HG02870 (cell line): ENCODE results near the gene WWP2.
"Not testable (repeated sequence)": the region's sequence is repeated elsewhere in the genome, so short reads cannot be mapped to it uniquely, and the experiment has no call there.

Source experiments
- ATAC-seq: cut with Tn5 transposase; IDR thresholded peaks from one replicate; pipeline ENCODE4 v1.9.1; 2021; ENCODE audit warnings: mild to moderate bottlenecking, moderate library complexity; ENCODE audit not compliant: unreplicated experiment

WWP2 gene

DNA sequence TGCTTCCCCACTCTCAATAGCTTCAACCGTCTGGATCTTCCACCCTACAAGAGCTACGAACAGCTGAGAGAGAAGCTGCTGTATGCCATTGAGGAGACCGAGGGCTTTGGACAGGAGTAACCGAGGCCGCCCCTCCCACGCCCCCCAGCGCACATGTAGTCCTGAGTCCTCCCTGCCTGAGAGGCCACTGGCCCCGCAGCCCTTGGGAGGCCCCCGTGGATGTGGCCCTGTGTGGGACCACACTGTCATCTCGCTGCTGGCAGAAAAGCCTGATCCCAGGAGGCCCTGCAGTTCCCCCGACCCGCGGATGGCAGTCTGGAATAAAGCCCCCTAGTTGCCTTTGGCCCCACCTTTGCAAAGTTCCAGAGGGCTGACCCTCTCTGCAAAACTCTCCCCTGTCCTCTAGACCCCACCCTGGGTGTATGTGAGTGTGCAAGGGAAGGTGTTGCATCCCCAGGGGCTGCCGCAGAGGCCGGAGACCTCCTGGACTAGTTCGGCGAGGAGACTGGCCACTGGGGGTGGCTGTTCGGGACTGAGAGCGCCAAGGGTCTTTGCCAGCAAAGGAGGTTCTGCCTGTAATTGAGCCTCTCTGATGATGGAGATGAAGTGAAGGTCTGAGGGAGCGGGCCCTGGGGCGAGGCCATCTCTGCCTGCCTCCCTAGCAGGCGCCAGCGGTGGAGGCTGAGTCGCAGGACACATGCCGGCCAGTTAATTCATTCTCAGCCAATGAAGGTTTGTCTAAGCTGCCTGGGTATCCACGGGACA is 177.9 kb downstream of the WWP2 start:
- ATAC-seq, result no peak

DNA sequence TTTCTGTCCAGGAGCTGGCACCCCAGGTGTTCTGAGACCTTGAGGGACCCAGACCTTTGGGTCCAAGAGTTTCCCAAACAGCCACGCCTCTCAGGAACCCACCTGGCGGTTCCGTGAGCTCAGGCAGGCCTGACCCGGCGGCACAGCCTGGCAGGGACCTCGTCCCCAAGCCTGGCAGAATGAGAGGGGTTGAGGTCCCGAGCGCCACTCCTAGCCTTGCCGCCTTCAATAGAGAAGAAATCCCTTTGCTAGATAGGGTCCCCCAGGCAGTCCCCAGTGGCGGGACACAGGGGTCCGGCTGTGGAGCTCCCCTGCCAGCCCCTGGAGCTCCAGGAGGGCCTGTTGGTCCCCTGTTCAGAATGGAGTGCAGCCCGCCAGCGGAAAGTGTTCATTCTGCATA is 178.5 kb downstream of the WWP2 start:
- no peak for ATAC-seq

DNA sequence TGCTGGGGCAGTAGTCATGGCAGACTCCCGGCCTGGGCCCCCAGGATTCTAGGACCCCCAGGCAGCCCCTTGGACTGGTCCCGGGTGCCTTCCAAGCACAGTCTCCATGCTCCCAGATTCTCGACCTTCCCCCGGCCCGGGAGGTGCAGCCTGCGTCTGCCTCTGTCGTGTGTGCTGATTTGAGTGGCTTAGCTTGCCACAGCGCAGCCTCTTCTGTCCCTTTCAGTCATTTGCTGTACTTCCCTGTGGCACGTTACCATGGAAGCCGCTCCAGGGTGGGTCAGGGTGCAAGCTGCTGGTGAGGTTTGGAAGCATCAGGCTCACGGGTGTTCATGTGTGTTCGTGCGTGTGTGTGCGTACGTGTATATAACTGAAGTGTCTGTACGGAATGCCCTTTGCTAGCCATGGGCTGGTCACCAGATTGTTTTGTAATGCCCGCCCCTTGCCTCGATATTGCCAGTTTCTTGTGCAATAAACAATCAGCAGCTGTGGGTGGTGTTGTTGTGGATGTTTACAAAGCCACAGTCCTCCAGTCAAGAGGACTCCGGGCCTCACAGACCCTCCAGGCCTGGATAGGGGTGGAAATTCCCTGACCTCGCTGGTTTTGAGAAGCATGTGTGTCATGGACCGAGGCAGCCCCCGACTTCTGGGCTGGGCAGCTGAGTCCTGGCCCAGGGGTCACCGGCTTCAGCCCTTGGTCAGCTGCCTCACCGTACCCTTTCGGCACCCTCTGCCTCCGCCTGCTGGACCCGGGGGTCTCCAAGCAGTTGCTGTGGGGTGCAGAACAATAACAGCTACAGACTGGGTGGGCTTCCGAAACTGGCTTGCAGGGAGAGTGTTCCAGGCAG is 179.3 kb downstream of the WWP2 start:
- no peak for ATAC-seq

DNA sequence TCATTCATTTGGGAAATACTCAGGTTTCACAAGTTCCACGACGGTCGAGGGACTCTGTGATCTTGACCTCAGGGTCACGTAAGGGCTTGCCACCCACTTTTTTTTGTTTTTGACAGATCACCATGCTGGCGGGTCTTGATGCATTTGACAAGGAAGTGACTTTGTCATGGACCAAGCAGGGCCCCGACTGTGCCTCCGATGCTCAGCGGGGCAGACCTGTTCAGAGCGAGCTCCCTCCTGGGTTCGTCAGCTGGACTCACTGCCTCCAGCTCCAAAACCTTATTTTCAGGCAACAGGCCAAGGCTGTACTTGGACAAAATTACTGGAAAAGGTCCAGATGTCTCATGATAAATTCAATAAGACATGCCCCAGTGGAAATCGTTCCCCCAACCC is 180.0 kb downstream of the WWP2 start:
- no peak for ATAC-seq

DNA sequence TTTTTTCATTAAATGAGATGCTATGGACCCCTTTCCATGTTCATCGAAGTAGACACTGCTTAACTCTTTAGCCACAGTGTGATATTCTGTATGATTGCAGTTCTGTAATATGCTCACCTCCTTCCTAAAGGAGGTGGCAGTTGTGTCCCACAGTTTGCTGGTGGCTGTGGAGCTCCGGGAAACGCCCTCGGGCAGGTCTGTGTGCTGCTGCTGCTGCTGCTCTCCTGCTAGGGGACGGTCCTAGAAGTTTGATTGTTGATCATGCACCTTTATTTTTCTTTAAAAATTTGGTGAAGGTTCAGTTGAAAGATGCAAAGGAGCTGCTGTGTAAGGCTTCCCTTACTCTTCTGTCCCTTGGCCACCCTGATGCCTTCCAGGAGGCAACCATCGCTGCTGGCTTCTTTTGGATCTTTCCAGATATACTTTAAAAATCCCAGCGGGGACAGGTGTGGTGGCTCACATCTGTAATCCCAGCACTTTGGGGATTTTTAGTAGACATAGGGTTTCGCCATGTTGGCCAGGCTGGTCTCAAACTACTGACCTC is 180.6 kb downstream of the WWP2 start:
- no peak for ATAC-seq

DNA sequence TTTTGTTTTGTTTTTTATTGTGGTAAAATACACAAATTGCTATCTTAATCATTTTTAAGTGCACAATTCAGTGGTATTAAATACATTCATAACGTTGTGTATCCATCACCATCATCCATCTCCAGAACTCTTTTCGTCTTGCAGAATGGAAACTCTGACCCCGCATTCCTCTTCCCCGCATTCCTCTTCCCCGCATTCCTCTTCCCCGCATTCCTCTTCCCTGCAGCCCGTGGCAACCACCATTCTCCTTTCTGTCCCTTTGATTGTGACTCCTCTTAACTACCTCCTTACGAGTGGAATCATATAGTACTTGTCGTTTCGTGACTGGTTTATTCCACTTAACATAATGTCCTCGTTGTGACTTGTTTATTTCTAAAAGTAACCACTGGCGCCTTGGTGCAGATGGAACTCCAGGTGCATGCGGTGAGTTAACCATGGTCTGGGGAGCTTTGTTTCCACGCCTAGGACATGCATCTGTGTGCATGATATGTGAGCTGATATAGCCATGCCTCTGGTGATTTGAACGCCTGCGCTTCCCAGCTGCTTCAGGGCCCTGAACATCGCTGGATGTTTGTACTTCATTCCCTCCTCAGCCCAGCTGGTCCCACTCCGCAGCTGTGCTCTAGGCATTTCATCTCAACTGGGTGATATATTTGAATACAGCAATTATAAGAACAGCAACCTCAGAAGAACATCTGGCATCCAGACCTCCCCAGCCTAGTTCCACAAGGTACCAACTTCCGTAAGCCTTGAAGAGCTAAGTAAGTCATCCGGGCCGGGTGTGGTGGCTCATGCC is 181.3 kb downstream of the WWP2 start:
- not testable (repeated sequence) for ATAC-seq

DNA sequence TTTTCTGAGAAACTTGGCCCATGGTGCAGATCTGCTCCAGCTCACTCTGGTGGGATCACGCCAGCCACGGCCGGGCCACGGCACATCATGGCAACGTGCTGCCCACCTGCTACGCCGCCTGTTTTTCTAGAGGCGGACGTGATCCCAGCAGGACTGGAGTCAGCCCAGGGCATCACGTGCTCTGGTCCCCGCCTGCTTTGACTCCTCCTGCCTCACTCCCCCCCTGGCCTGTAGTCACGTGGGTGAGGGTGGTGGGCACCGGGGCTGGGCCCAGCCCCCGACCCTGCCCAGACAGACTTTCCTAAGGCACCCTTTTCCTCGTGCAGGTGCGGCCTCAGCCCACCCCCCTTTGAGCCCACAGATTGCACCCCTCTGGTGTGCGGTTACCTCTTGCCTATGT is 188.3 kb downstream of the WWP2 start:
- not testable (repeated sequence) for ATAC-seq

DNA sequence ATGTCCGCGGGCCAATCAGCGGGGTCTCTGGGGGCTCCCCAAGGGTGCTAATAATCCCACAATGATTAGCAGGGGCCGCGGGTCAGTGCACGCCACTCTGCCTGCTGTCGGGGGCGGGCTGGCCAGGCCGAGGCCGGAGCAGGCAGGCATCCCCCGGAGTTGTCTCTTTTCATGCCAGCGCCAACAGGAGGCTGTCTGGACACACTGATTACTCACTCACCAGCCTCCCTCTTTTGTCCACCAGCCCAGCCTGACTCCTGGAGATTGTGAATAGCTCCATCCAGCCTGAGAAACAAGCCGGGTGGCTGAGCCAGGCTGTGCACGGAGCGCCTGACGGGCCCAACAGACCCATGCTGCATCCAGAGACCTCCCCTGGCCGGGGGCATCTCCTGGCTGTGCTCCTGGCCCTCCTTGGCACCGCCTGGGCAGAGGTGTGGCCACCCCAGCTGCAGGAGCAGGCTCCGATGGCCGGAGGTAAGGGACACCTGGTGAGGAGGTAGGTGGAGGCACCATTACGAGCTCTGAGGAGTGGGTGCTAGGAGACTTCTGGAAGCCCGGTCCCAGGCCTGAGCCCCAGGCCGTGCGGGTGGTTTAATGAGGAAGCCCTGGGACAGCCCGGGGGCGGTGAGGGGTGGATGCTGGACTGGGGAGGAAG is 189.0 kb downstream of the WWP2 start, which contains the start of gene CLEC18A:
Gene CLEC18A (plus strand): TSS at position 318 of the 655 bp plus-strand sequence. CDS start 33 bp downstream, at position 351.
- ATAC-seq, result not testable (repeated sequence)

DNA sequence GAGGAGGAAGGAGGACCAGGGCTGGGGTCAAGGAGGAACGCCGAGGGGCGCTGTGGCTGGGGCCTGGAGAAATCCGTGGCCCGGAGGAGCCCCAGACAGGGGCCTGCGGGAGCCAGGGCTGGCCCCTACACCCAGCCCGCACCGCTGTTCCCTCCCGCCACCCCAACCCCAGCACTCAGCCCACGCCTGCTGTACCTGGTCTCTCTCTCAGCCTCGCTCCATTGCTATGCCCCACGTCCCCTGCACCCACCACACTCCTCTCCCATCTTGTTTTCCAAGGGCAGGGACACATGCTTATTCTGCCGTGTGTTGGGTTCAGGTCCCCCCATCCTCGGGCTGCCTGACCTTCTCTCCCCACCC is 189.5 kb downstream of the WWP2 start:
- not testable (repeated sequence) for ATAC-seq

DNA sequence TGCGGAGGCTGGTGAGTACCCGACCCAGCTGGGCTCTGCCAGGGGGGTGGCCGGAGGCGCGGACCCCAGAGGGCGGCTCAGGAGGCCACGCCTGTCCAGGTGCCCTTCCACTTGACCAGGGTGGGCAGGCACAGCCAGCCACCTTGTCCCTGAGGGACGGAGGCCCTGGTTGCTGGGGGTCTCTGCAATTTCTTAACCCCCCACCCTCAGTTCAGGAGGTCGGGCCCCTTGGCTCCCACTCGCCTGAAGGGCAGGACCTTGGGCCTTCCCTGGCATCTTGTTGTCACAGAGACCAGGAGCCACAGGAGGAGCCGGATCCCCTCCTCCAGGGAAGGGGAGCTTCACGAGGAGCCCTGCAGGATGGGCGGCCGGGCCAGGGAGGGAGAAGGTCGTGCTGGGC is 190.0 kb downstream of the WWP2 start:
- not testable (repeated sequence) for ATAC-seq

DNA sequence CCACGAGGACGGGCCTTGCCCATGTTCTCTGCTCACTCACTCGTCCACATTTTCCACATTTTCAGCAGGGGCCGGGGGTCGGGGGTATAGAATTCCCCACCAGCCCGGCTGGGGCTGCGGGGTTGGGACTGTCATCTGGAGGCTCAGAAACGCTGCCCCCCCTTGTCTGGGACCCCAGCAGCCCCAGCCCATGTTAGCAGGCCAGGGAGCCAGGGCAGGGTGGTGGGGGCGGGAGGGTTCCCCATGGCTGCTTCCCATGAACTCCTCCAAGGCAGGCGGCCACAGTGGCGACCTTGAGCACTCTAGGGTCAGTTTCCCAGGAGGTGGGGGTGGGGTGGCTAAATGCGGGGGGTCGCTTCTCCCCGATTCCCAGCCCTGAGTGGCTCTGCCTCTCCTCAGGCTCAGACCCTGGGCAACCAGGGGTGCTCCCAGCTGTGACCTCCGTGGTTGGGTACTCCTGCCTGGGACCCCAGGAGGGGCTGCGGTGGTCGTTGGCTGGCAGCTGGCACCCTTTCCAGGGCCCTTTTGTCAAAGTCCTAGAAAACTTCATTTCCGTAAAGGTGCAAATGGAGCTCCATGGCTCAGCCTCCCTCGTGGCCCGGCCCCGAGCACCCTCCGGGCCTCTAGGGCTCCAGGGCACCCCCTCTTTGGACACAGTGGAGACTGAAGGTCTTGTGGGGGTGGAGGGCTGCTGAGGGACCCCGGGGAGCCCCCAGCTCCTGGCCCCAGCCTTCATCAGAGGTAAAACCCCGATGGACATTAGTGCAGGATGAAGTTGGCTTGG is 190.6 kb downstream of the WWP2 start:
- ATAC-seq, result not testable (repeated sequence)

DNA sequence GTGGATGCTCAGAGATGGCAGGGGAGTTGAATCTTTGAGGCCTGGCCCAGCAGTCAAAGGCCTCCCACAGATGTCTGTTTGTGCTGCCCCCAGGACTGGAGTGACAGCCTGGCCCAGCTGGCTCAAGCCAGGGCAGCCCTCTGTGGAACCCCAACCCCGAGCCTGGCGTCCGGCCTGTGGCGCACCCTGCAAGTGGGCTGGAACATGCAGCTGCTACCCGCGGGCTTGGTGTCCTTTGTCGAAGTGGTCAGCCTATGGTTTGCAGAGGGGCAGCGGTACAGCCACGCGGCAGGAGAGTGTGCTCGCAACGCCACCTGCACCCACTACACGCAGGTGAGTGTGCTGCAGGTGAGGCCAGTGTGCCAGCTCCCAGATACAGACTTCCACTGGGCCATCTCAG is 192.1 kb downstream of the WWP2 start:
- not testable (repeated sequence) for ATAC-seq

DNA sequence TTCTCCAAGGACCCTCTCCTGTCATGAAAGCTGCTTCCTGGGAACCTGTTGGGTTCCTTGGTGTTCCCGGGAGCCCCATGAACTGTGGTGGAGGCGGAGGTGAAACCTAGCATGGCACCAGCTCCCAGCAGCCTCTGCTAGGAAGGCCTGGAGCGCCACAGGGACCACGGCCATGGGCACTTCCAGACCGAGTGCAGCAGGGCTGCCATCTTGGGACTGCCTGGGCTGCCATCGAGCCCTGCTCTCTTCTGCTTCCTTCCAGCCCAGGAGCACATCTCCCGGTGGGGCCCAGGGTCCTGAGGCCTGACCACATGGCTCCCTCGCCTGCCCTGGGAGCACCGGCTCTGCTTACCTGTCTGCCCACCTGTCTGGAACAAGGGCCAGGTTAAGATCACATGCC is 201.2 kb downstream of the WWP2 start:
- not testable (repeated sequence) for ATAC-seq

DNA sequence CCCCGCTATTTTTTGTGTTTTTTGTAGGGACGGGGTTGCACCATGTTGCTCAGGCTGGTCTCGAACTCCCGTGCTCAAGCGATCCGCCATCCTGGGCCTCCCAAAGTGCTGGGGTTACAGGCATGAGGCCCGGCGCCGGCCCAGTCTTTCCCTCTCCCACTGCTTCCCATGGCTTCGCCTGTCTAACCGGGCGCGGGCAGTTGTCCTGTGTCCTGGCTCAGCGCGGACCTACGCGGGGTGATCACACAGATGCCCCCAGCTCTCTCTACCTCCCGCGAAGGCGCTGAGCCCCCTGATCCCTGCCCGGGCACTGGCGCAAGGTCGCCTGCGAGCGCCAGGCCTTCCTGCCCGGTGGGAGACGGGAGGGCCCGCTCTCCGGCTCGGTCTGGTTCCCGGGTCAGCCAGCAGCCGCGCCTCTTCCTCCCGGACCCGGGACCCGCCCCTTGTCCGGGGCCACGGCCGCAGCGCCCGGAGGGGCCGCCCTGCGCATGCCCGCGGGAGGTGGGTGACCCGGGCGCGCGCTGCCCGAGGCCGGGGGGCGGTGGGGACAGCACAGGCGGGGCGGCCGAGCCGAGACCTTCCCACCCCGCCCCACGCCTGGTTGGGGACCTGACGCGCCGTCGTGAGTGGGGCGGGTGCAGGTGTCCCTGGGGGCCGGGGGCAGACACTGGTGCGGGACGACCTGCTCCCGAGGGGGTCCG is 203.0 kb downstream of the WWP2 start:
- not testable (repeated sequence) for ATAC-seq

DNA sequence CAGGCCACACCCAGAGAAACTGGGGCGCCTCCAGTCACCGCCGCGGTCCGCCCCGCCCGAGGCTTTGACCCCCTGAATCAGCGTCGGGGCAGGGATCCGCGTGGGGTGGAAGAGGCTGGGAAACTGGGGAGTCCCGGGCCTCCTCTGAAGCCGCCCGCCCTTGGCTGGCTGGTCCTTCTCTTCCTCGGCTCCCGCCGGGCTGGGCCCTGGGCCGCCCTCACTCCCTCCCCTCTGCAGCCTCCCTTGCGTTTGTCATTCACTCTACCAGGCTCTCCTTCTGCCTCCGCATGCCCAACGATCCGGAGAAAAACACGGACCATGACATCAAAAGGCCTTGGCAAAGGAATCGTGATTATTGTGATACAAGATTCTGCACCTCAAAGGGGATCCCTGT is 203.5 kb downstream of the WWP2 start:
- ATAC-seq, result not testable (repeated sequence)

DNA sequence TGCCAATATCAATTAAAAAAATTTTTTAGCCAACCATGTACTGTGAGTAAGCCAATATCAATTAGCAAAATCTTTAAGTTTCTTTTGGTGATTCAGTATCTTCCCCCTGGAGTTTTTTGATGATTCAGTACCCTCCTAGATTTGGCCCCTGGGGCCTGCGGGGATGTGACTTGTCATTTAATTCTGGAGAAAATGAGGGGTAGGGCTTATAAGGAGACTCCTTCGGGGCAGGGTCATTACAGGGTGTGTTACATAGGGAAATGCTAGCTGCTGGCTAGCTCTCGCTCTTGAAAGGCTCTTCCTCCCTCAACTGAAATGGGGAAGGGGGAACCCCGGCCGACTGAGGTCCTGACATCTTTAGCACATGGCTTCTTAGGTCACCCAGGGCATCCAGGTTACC is 205.6 kb downstream of the WWP2 start:
- not testable (repeated sequence) for ATAC-seq

DNA sequence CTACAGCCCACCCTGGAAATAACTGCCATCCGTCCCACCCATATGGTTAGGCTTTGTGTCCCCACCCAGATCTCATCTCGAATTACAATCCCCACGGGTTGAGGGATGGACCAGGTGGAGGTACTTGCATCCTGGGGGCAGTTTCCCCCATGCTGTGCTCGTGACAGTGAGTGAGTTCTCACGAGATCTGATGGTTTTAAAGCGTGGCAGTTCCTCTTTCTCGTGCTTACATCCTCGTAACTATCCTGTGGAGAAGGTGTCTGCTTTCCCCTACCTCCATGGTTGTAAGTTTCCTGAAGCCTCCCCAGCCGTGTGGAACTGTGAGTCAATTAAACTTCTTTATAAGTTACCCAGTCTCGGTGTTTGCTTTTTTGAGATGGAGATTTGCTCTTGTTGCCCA is 206.0 kb downstream of the WWP2 start:
- not testable (repeated sequence) for ATAC-seq

DNA sequence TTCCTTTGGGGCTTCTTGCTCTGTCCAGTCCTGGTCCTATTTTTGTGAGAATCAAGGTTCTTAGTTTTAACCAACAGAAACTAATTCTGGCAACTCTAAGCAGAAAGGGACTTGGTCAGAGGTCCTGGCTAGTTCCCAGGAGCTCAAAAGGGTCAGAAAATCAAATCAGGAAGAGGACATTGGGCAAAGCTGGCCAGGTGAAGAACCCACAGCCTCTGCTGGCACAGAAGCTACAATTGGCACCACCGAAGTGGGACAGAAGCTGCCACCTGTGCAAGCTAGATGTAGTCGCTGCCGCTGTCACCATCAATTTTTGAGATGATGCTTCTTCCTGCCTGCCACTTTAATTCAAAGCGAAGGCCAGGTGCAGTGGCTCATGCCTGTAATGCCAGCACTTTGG is 207.5 kb downstream of the WWP2 start:
- not testable (repeated sequence) for ATAC-seq

DNA sequence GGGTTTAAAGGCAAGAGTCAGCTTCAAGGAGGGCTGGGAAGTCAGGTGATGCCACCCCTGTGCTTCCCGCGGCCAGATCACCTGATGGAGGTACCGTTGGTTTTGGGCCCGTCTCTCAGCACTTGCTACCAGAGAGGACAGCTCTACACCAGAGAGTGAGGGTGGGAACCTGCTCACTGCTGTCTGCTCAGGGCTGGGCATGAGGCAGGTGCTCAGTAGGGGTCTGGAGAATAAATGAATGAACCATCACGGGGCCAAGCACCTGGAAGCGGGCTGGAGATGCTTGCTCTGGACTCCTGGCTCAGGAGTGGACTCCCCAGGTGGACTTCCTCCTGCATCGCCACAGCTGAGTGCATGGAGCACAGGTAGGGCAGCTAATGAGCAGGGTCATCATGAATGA is 210.0 kb downstream of the WWP2 start:
- not testable (repeated sequence) for ATAC-seq
